Heart right ventricle (tissue), 16 donors: ENCODE measurements around the gene HOXA9. TPM values are rescaled to one million over a fixed set of nuclear protein-coding genes. Genes with fewer than 3 reads are reported as not detected.
A peak's percentile ranks its signal among the peaks of the same experiment; 100 is the strongest.

Experiments
- ATAC-seq, 8 donors: fragments of 200-7000 bp; cut with Tn5 transposase; one replicate each; pipeline ENCODE4 v1.9.1; 2020; ENCODE audit warnings: mild to moderate bottlenecking in 8 of 8, moderate library complexity in 8 of 8, moderate number of reproducible peaks in 1 of 8
- DNase-seq, 2 donors: peaks; one replicate each; pipeline ENCODE4 v3.0.0-alpha.2; 2020
- H3K27ac ChIP-seq, 10 donors: fragments of 200-600 bp; sonication (generic) in 2 of 10; one replicate each; pipeline versions ENCODE4 v1.5.0 to v1.8.0; 2020 to 2022; ENCODE audit warnings: mild to moderate bottlenecking in 3 of 10
- H3K27me3 ChIP-seq, 7 donors: fragments of 200-600 bp; one replicate each; pipeline ENCODE4 v1.8.0; 2021 to 2022; ENCODE audit warnings: mild to moderate bottlenecking in 2 of 7
- H3K36me3 ChIP-seq, 9 donors: fragments of 200-600 bp; sonication (generic) in 1 of 9; one replicate each; pipeline versions ENCODE4 v1.5.0 to v1.8.0; 2020 to 2022; ENCODE audit warnings: mild to moderate bottlenecking in 2 of 9
- H3K4me1 ChIP-seq, 9 donors: fragments of 200-600 bp; sonication (generic) in 1 of 9; one replicate each; pipeline versions ENCODE4 v1.5.0 to v1.8.0; 2020 to 2022; ENCODE audit warnings: mild to moderate bottlenecking in 4 of 9
- H3K4me3 ChIP-seq, 10 donors: fragments of 200-600 bp; sonication (generic) in 2 of 10; one replicate each; pipeline versions ENCODE4 v1.5.0 to v1.8.0; 2020 to 2022; ENCODE audit warnings: mild to moderate bottlenecking in 7 of 10, moderate library complexity in 2 of 10
- H3K9me3 ChIP-seq, 11 donors: fragments of 200-600 bp in 10 of 11; sonication (generic) in 2 of 11; one replicate each; pipeline versions ENCODE4 v1.5.0 to v1.8.0; 2013 to 2022; ENCODE audit warnings: mild to moderate bottlenecking in 2 of 11, control low read depth in 1 of 11, moderate library complexity in 1 of 11
- WGBS, 2 donors: extraction: QIAGEN DNeasy Blood & Tissue Kit; methylation state at CpG; one replicate each; pipeline ENCODE4 v1.1.7; 2013; ENCODE audit warnings: inconsistent platforms in 1 of 2; 5-methylcytosine and 5-hydroxymethylcytosine counted together
- intact Hi-C, 10 donors: fragments of 100-400 bp; cut with DNase I; formaldehyde crosslinking; loops; one replicate each; pipeline versions ENCODE4 v1.11.1 to v1.14.2; 2022
- polyA plus RNA-seq, 2 donors: library from polyadenylated mRNA; stranded (reverse); fragments of 200-250 nt; gene quantifications; one replicate each; pipeline ENCODE4 v1.2.3, GENCODE V29; 2013
- total RNA-seq, 10 donors: library from RNA; stranded (reverse); fragmentation: NEBNext Ultra II Directional in 3 of 10; extraction: Animal tissue kit (Norgen Biotek cat#: 25700) in 3 of 10; gene quantifications; one replicate each; pipeline versions ENCODE4 v1.2.1 to v1.2.4, GENCODE V29; 2021 to 2023
- TF ChIP-seq, protein P1 (sequence below), 9 donors: fragments of 200-600 bp; sonication (generic) in 2 of 9; IDR thresholded peaks; one replicate each; pipeline versions ENCODE4 v1.5.0 to v1.8.0; 2021 to 2022; ENCODE audit warnings: antibody characterized with exemption in 9 of 9, mild to moderate bottlenecking in 5 of 9, moderate library complexity in 1 of 9
- donor health status: Arrhythmogenic right ventricular cardiomyopathy.
- donor health status: ischemic (EF 13 %, LVEDD 7.1; RV severe dilation, severe dysfunction).
- donor health status: healthy with polysubstance abuse.
- donor health status: DM: no; HTN: yes; CAD: no.
- donor health status: DM: no; HTN: no; CAD: no.
- donor health status: ischemic (EF 25% LVEDD 6.9; RV normal size, moderate dysfunction).
- donor health status: ischemic (EF 25% LVEDD 5.7; RV mildly dilated, moderate dysfunction).
- donor health status: healthy.
- donor health status: DM: yes; HTN: yes; CAD: no.
- donor health status: Ischemic cardiomyopathy.
- donor health status: ischemic (EF 35%, LVEDD 5.7; RV mildly dilated, moderate dysfunction).
- donor health status: nonischemic (EF 11% LVEDD 7.7; RV severe dilation, severe dysfunction).
- donor health status: DM: yes; HTN: yes; CAD: no.
- donor health status: PGD.
- donor health status: ischemic (EF 29% LVEDD 5.4; RV normal size, mild dysfunction).
- donor health status: nonischemic (EF 23%, LVEDD 6.1; RV moderate dilation, normal function).

The HOXA9 gene
- total and polyA plus RNA-seq, 12 donors: not detected

DNA sequence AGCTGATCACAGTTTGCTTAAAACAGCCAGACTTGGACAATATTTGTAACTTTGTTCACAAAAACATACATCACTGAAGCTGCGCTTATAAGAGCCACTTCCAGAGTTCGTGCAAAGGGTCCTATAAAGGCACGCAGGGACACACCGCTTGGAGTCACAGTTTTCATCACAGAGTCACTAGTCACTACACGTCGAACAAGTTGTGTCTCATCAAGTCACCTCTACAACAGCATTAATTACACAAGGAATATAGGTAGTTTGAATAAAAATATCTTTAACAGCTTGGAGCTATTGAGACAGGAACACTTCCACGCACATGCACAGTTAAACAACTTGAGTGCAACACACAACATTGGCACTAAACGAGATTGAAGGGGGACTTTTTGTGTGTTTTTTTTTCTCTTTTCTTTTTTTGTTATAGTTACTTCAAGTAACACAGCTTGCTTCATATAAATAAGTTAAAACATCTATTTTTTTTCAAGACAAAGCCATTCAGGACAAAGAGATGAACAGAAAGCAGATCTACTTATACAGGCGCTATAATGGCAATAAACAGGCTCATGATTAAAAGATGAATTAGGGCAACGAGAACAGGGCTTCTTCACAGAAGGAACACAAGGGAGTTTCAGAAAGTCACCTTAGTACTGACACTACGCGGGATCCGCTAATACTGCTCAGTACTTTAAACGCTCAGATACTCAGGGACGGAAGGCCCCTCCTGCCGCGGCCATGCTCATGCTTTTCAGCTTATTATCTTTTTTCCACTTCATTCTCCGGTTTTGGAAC, 24.0 kb downstream of the HOXA9 start:
- H3K4me1 ChIP-seq: peaks cover 0 to 48% (median 21%) of the 10 kb centered on the region in 9 donors
- TF ChIP-seq, protein P1, sequence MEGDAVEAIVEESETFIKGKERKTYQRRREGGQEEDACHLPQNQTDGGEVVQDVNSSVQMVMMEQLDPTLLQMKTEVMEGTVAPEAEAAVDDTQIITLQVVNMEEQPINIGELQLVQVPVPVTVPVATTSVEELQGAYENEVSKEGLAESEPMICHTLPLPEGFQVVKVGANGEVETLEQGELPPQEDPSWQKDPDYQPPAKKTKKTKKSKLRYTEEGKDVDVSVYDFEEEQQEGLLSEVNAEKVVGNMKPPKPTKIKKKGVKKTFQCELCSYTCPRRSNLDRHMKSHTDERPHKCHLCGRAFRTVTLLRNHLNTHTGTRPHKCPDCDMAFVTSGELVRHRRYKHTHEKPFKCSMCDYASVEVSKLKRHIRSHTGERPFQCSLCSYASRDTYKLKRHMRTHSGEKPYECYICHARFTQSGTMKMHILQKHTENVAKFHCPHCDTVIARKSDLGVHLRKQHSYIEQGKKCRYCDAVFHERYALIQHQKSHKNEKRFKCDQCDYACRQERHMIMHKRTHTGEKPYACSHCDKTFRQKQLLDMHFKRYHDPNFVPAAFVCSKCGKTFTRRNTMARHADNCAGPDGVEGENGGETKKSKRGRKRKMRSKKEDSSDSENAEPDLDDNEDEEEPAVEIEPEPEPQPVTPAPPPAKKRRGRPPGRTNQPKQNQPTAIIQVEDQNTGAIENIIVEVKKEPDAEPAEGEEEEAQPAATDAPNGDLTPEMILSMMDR (IDR thresholded peaks at IDR 0.05): no peak
- H3K9me3 ChIP-seq: no peaks in the 10 kb centered on the region
- H3K27me3 ChIP-seq: peaks cover 56 to 100% (median 100%) of the 10 kb centered on the region in 7 donors
- H3K36me3 ChIP-seq: no peaks in the 10 kb centered on the region
- H3K4me3 ChIP-seq: peak overlapping the region in 2 of 10 donors; percentile 56 to 60
- DNase-seq: no peak
- intact Hi-C loops: no loop called here
- WGBS, 2 donors: 29 to 36% methylated on average over 18 of the region's 18 CpGs
- no peak overlapping the region for H3K27ac ChIP-seq
- ATAC-seq: no peak

DNA sequence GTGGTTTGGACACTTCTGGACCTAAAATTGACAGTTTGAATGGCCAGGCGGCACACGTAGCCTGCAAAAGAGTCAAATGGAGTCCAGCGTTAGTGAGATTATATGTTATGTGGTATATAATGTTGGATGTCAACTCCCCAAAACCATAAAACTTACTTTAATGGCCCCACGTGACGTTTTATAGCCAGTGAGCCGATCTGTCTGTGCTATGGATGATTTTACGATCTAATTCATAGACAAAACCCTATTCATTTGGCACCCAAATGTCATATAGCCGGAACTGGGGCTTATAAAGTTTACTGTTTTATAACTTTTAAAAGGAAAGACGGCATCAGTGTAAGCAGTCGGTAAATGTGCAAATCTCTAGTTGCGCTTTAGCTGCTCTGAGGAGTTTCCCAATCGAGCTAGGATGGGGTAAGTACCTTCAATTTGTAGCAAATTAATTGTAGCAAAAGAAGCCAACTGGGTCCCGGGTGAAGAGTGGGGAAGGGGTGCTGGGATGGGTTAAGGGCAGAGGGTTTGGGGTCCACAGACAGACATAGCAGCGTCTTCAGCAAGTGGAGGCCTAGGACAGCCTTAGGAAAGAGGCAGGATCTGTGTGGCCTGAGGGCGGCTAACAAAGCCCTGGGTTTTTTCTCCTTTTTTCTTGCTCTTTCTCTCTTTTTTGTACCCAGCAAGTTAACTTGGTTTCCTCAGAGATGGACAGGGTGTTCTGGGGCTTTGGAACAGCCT, 25.0 kb downstream of the HOXA9 start:
- TF ChIP-seq, protein P1 (IDR thresholded peaks at IDR 0.05): no peak
- H3K27me3 ChIP-seq: peaks cover 49 to 100% (median 100%) of the 10 kb centered on the region in 7 donors
- no peaks in the 10 kb centered on the region for H3K9me3 ChIP-seq
- intact Hi-C loops: no loop called here
- no peaks in the 10 kb centered on the region for H3K36me3 ChIP-seq
- H3K27ac ChIP-seq: no peak overlapping the region
- ATAC-seq: no peak
- DNase-seq: no peak
- peaks cover 0 to 43% (median 19%) of the 10 kb centered on the region in 9 donors for H3K4me1 ChIP-seq
- 33 to 42% methylated on average over 15 of the region's 15 CpGs for WGBS, 2 donors
- no peak overlapping the region for H3K4me3 ChIP-seq

GRCh38 chr7:27139334-27140125, 25.8 kb downstream of the HOXA9 start:
- intact Hi-C loops: no loop called here
- peaks cover 46 to 100% (median 100%) of the 10 kb centered on the region in 7 donors for H3K27me3 ChIP-seq
- no peak for DNase-seq
- H3K27ac ChIP-seq: no peak overlapping the region
- peaks cover 0 to 36% (median 13%) of the 10 kb centered on the region in 9 donors for H3K4me1 ChIP-seq
- H3K36me3 ChIP-seq: no peaks in the 10 kb centered on the region
- TF ChIP-seq, protein P1 (IDR thresholded peaks at IDR 0.05): no peak
- 17 to 24% methylated on average over 53 of the region's 53 CpGs for WGBS, 2 donors
- H3K9me3 ChIP-seq: no peaks in the 10 kb centered on the region
- ATAC-seq: no peak
- no peak overlapping the region for H3K4me3 ChIP-seq

DNA sequence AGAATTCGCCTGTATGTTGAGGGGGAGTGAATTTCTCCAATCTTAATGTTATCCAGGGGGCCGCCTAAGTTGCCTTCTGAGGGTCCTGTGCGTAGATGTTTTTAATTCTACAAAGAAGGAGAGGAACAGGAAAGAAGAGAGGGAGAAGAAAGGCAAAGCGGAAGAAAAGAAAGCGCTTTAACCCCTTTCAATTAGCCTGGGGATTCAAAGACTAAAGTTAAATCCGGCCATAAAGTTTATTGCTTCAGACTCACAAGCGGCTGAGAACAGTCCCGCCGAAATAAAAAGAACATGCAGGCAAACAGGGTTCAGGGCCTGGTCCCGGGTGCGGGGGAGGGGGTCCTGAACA, 26.4 kb downstream of the HOXA9 start:
- Histone ChIP-seq H3K27me3 (peaks cover 41 to 100% (median 100%) of the 10 kb centered on the region in 7 donors), H3K4me1 (peaks cover 0 to 32% (median 13%) of the 10 kb centered on the region in 9 donors), H3K27ac (no peak overlapping the region), H3K9me3 (no peaks in the 10 kb centered on the region), H3K4me3 (no peak overlapping the region), H3K36me3 (no peaks in the 10 kb centered on the region)
- TF ChIP-seq, protein P1 (IDR thresholded peaks at IDR 0.05): no peak
- DNase-seq (no peak), ATAC-seq (no peak)
- WGBS, 2 donors: 24 to 31% methylated on average over 11 of the region's 11 CpGs
- intact Hi-C loops: no loop called here
